WTC11 (cell line): ENCODE results near the gene TYW1B. TPM values are rescaled to one million over a fixed set of nuclear protein-coding genes. Genes with fewer than 3 reads are reported as not detected.

ENCODE experiments used
- ATAC-seq: fragments of 200-7000 bp; cut with Tn5 transposase; 2 replicates; pipeline ENCODE4 v1.10.0; 2021; ENCODE audit warnings: mild to moderate bottlenecking, moderate library complexity
- CTCF ChIA-PET: fragments of 300-600 bp; sonication (Branson Sonifier 250); formaldehyde crosslinking; loops from one replicate; lab custom pipeline; 2021; ENCODE audit warnings: antibody characterized with exemption; lab: Charles Lee
- POLR2A ChIA-PET: fragments of 350-600 bp; sonication (Branson Sonifier 250); formaldehyde crosslinking; loops from one replicate; lab custom pipeline; 2021; ENCODE audit warnings: antibody characterized with exemption; lab: Charles Lee
- DNase-seq: peaks from one replicate; pipeline ENCODE4 v3.0.0; 2021; ENCODE audit warnings: low spot score
- H3K27ac Mint-ChIP-seq: 2 replicates; pipeline ENCODE4 v1.8.0; 2021; ENCODE audit warnings: mixed read lengths
- H3K27me3 Mint-ChIP-seq: 2 replicates; pipeline ENCODE4 v1.8.0; 2021; ENCODE audit warnings: low read depth, mild to moderate bottlenecking, moderate library complexity, mixed read lengths
- H3K36me3 Mint-ChIP-seq: 2 replicates; pipeline ENCODE4 v1.8.0; 2021; ENCODE audit warnings: mixed read lengths
- H3K4me1 Mint-ChIP-seq: 2 replicates; pipeline ENCODE4 v1.8.0; 2022; ENCODE audit warnings: mixed read lengths
- H3K4me3 Mint-ChIP-seq: 2 replicates; pipeline ENCODE4 v1.8.0; 2021; ENCODE audit warnings: mild to moderate bottlenecking, moderate library complexity, mixed read lengths
- H3K9me3 Mint-ChIP-seq: 2 replicates; pipeline ENCODE4 v1.8.0; 2021; ENCODE audit warnings: mixed read lengths
- ATF1 ChIP-seq: sonication (generic); formaldehyde crosslinking; IDR thresholded peaks from 2 replicates; pipeline ENCODE4 v1.8.1; 2023; ENCODE audit warnings: mild to moderate bottlenecking, moderate library complexity, missing genetic modification reagents
- ATF2 ChIP-seq: sonication (generic); formaldehyde crosslinking; IDR thresholded peaks from 2 replicates; pipeline ENCODE4 v1.8.1; 2022; ENCODE audit warnings: low read depth, missing genetic modification reagents, borderline replicate concordance
- CREM ChIP-seq: sonication (generic); formaldehyde crosslinking; IDR thresholded peaks from 2 replicates; pipeline ENCODE4 v1.8.1; 2022; ENCODE audit warnings: mild to moderate bottlenecking, missing genetic modification reagents, moderate library complexity
- CTCF ChIP-seq: fragments of 200-600 bp; IDR thresholded peaks from 2 replicates; pipeline ENCODE4 v1.8.0; 2022; ENCODE audit warnings: antibody characterized with exemption
- ELF4 ChIP-seq: sonication (generic); formaldehyde crosslinking; IDR thresholded peaks from 2 replicates; pipeline ENCODE4 v1.8.1; 2022; ENCODE audit warnings: low read depth, mild to moderate bottlenecking, moderate library complexity, missing genetic modification reagents
- EMX1 ChIP-seq: fragments of 250-450 bp; sonication (Bioruptor Pico); IDR thresholded peaks from 2 replicates; pipeline ENCODE4 v1.8.0; 2021; ENCODE audit warnings: mild to moderate bottlenecking
- GTF2I ChIP-seq: fragments of 250-450 bp; sonication (Bioruptor Pico); conservative IDR thresholded peaks from 2 replicates; pipeline ENCODE4 v1.4.0; 2021; ENCODE audit warnings: mild to moderate bottlenecking
- MXD4 ChIP-seq: fragments of 250-450 bp; sonication (Bioruptor Pico); IDR thresholded peaks from 2 replicates; pipeline ENCODE4 v1.8.0; 2021; ENCODE audit warnings: mild to moderate bottlenecking, moderate library complexity, borderline replicate concordance
- NR3C1 ChIP-seq: sonication (generic); formaldehyde crosslinking; conservative IDR thresholded peaks from 2 replicates; pipeline ENCODE4 v1.8.1; 2023; ENCODE audit warnings: low read depth, mild to moderate bottlenecking, missing genetic modification reagents
- PRDM15 ChIP-seq: sonication (generic); formaldehyde crosslinking; IDR thresholded peaks from 2 replicates; pipeline ENCODE4 v1.8.0; 2022; ENCODE audit warnings: missing genetic modification reagents
- PRRX2 ChIP-seq: fragments of 250-450 bp; sonication (Bioruptor Pico); IDR thresholded peaks from 2 replicates; pipeline ENCODE4 v1.8.0; 2021; ENCODE audit warnings: mild to moderate bottlenecking
- RELA ChIP-seq: sonication (generic); formaldehyde crosslinking; IDR thresholded peaks from 2 replicates; pipeline ENCODE4 v1.8.1; 2022; ENCODE audit warnings: missing genetic modification reagents, mild to moderate bottlenecking, borderline replicate concordance
- RORB ChIP-seq: fragments of 250-450 bp; sonication (Bioruptor Pico); IDR thresholded peaks from 2 replicates; pipeline ENCODE4 v1.9.0; 2021; ENCODE audit warnings: mild to moderate bottlenecking
- SOX15 ChIP-seq: fragments of 250-450 bp; sonication (Bioruptor Pico); IDR thresholded peaks from 2 replicates; pipeline ENCODE4 v1.9.0; 2021; ENCODE audit warnings: mild to moderate bottlenecking
- ZBTB21 ChIP-seq: sonication (generic); formaldehyde crosslinking; IDR thresholded peaks from 2 replicates; pipeline ENCODE4 v1.8.1; 2023; ENCODE audit warnings: mild to moderate bottlenecking, missing genetic modification reagents, borderline replicate concordance
- ZNF416 ChIP-seq: fragments of 250-450 bp; sonication (Bioruptor Pico); IDR thresholded peaks from 2 replicates; pipeline ENCODE4 v1.9.0; 2021; ENCODE audit warnings: mild to moderate bottlenecking, inconsistent platforms
- ZNF671 ChIP-seq: fragments of 250-450 bp; sonication (Bioruptor Pico); IDR thresholded peaks from 2 replicates; pipeline ENCODE4 v1.8.0; 2021; ENCODE audit warnings: mild to moderate bottlenecking
- total RNA-seq: library from RNA; stranded (reverse); gene quantifications from 3 replicates; pipeline ENCODE4 v1.2.3, GENCODE V29; 2021
- TF ChIP-seq, protein P1 (sequence below): fragments of 250-450 bp; sonication (Bioruptor Pico); IDR thresholded peaks from 2 replicates; pipeline ENCODE4 v1.9.0; 2021; ENCODE audit warnings: moderate library complexity, mild to moderate bottlenecking, inconsistent platforms, borderline replicate concordance
- TF ChIP-seq, protein P2 (sequence below): sonication (generic); formaldehyde crosslinking; conservative IDR thresholded peaks from 2 replicates; pipeline ENCODE4 v1.8.1; 2022; ENCODE audit warnings: mild to moderate bottlenecking, missing genetic modification reagents
- TF ChIP-seq, protein P3 (sequence below): sonication (generic); formaldehyde crosslinking; IDR thresholded peaks from 2 replicates; pipeline ENCODE4 v1.8.0; 2023; ENCODE audit warnings: missing genetic modification reagents

The TYW1B gene
- total RNA-seq, 1 experiment from 2014 or later = 5.7 TPM

GRCh38 chr7:72538856-72539255 is 289.1 kb downstream of the TYW1B start:
- Mint-ChIP-seq H3K36me3 (no peaks in the 10 kb centered on the region), H3K27ac (no peak overlapping the region; the same call in 1 of the 2 replicates), H3K9me3 (no peaks in the 10 kb centered on the region), H3K27me3 (no peaks in the 10 kb centered on the region), H3K4me1 (peaks cover 16% of the 10 kb centered on the region), H3K4me3 (no peak overlapping the region)
- TF ChIP-seq MXD4 (CRISPR knock-in tag) (no peak), ATF2 (CRISPR knock-in tag) (no peak), RELA (CRISPR knock-in tag) (no peak), ZNF671 (no peak), RORB (CRISPR knock-in tag) (no peak), GTF2I (no peak), CTCF (no peak), CREM (CRISPR knock-in tag) (no peak)
- TF ChIP-seq, protein P1, sequence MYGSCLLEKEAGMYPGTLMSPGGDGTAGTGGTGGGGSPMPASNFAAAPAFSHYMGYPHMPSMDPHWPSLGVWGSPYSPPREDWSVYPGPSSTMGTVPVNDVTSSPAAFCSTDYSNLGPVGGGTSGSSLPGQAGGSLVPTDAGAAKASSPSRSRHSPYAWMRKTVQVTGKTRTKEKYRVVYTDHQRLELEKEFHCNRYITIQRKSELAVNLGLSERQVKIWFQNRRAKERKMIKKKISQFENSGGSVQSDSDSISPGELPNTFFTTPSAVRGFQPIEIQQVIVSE (CRISPR knock-in tag) = no peak
- ChIA-PET CTCF (interaction anchor here (1.2 kb wide), 1 partner anchor 41 kb away, joined by 3 read pairs; no protein-coding TSS in a partner anchor), POLR2A (no interaction called here)
- DNase-seq = no peak
- no peak for ATAC-seq

- Mint-ChIP-seq H3K27ac (no peak overlapping the region; the same call in 1 of the 2 replicates), H3K9me3 (no peaks in the 10 kb centered on the region), H3K27me3 (no peaks in the 10 kb centered on the region), H3K4me1 (peaks cover 16% of the 10 kb centered on the region), H3K36me3 (no peaks in the 10 kb centered on the region), H3K4me3 (no peak overlapping the region)
- TF ChIP-seq ELF4 (CRISPR knock-in tag) (no peak), ZBTB21 (CRISPR knock-in tag) (no peak), EMX1 (CRISPR knock-in tag) (no peak), SOX15 (CRISPR knock-in tag) (no peak), ZNF416 (CRISPR knock-in tag) (no peak), NR3C1 (no peak), ZNF671 (no peak), ATF1 (no peak), PRRX2 (CRISPR knock-in tag) (no peak), PRDM15 (no peak)
- TF ChIP-seq, protein P2, sequence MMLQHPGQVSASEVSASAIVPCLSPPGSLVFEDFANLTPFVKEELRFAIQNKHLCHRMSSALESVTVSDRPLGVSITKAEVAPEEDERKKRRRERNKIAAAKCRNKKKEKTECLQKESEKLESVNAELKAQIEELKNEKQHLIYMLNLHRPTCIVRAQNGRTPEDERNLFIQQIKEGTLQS (CRISPR knock-in tag) = no peak
- TF ChIP-seq, protein P3, sequence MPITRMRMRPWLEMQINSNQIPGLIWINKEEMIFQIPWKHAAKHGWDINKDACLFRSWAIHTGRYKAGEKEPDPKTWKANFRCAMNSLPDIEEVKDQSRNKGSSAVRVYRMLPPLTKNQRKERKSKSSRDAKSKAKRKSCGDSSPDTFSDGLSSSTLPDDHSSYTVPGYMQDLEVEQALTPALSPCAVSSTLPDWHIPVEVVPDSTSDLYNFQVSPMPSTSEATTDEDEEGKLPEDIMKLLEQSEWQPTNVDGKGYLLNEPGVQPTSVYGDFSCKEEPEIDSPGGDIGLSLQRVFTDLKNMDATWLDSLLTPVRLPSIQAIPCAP (CRISPR knock-in tag) = no peak
- ChIA-PET POLR2A (no interaction called here), CTCF (interaction anchor here (1.2 kb wide), 1 partner anchor 41 kb away, joined by 3 read pairs; no protein-coding TSS in a partner anchor)
- DNase-seq = no peak
- peak; percentile 28 for ATAC-seq
Observed at GRCh38 chr7:72538147-72538546, 289.9 kb downstream of the TYW1B start.
